Putamen (tissue), 1 donor: ENCODE data around the gene CACNG3.
"Not testable (repeated sequence)": the region's sequence is repeated elsewhere in the genome, so short reads cannot be mapped to it uniquely, and the experiment has no call there.

Experiments used
- DNase-seq: peaks from one replicate; pipeline ENCODE4 v3.0.0-alpha.2; 2016; ENCODE audit warnings: low spot score

The CACNG3 gene

GRCh38 chr16:24255456-24256371 is at the start of gene CACNG3:
CACNG3 (plus strand) TSS chr16:24256335; CDS start chr16:24256755, 420 bp downstream.
- peak; percentile 68 for DNase-seq

- DNase-seq, result no peak
Measured at GRCh38 chr16:24206926-24207325, 49.2 kb upstream of the CACNG3 start.

- peak; percentile 91 for DNase-seq
Measured at GRCh38 chr16:24208710-24209109, 47.4 kb upstream of the CACNG3 start.

GRCh38 chr16:24214992-24215391 is 41.1 kb upstream of the CACNG3 start:
- no peak for DNase-seq

- DNase-seq, result no peak
Measured at GRCh38 chr16:24216961-24217360, 39.2 kb upstream of the CACNG3 start.

GRCh38 chr16:24217461-24217860 is 38.7 kb upstream of the CACNG3 start:
- no peak for DNase-seq

- no peak for DNase-seq
Measured at GRCh38 chr16:24218299-24218698, 37.8 kb upstream of the CACNG3 start.

GRCh38 chr16:24221219-24221618 is 34.9 kb upstream of the CACNG3 start:
- DNase-seq, result no peak

- no peak for DNase-seq
Measured at GRCh38 chr16:24228514-24228913, 27.6 kb upstream of the CACNG3 start.

GRCh38 chr16:24232936-24233335 is 23.2 kb upstream of the CACNG3 start:
- no peak for DNase-seq

- no peak for DNase-seq
Measured at GRCh38 chr16:24234737-24235136, 21.4 kb upstream of the CACNG3 start.

GRCh38 chr16:24235806-24236205 is 20.3 kb upstream of the CACNG3 start:
- no peak for DNase-seq

- not testable (repeated sequence) for DNase-seq
Measured at GRCh38 chr16:24238846-24239245, 17.3 kb upstream of the CACNG3 start.

- no peak for DNase-seq
Measured at GRCh38 chr16:24246911-24247607, 9.1 kb upstream of the CACNG3 start.

GRCh38 chr16:24253192-24253591 is 2.9 kb upstream of the CACNG3 start:
- peak; percentile 75 for DNase-seq

GRCh38 chr16:24257958-24258357 is 1.8 kb downstream of the CACNG3 start:
- DNase-seq, result peak; percentile 50

GRCh38 chr16:24258791-24259190 is 2.7 kb downstream of the CACNG3 start:
- no peak for DNase-seq

GRCh38 chr16:24262816-24263215 is 6.7 kb downstream of the CACNG3 start:
- DNase-seq, result no peak

GRCh38 chr16:24270721-24271442 is 14.7 kb downstream of the CACNG3 start:
- DNase-seq, result no peak

GRCh38 chr16:24272379-24272778 is 16.2 kb downstream of the CACNG3 start:
- no peak for DNase-seq

- DNase-seq, result no peak
Measured at GRCh38 chr16:24273508-24274182, 17.5 kb downstream of the CACNG3 start.

GRCh38 chr16:24275413-24275812 is 19.3 kb downstream of the CACNG3 start:
- no peak for DNase-seq
